Urinary bladder (tissue), 4 donors: ENCODE measurements around the gene MYRIP. TPM values are rescaled to one million over a fixed set of nuclear protein-coding genes. Genes with fewer than 3 reads are reported as not detected.
"Not testable (repeated sequence)": the region's sequence is repeated elsewhere in the genome, so short reads cannot be mapped to it uniquely, and the experiment has no call there.

ENCODE experiments used
- DNase-seq: peaks from one replicate; pipeline ENCODE4 v3.0.0-alpha.2; 2015; ENCODE audit errors: extremely low spot score
- H3K27ac ChIP-seq: one replicate; pipeline ENCODE4 v1.5.1; 2013; ENCODE audit warnings: low read depth, mild to moderate bottlenecking, moderate library complexity
- H3K36me3 ChIP-seq: one replicate; pipeline ENCODE4 v1.6.1; 2013; ENCODE audit warnings: mild to moderate bottlenecking, moderate library complexity; ENCODE audit not compliant: insufficient read depth
- H3K4me1 ChIP-seq: one replicate; pipeline ENCODE4 v1.6.1; 2013; ENCODE audit warnings: mild to moderate bottlenecking, moderate library complexity; ENCODE audit not compliant: insufficient read depth
- H3K4me3 ChIP-seq: one replicate; pipeline ENCODE4 v1.5.1; 2013; ENCODE audit warnings: low read depth, low read length
- WGBS: extraction: QIAGEN DNeasy Blood & Tissue Kit; methylation state at CpG from one replicate; pipeline ENCODE4 v1.1.7; 2013; 5-methylcytosine and 5-hydroxymethylcytosine counted together
- polyA plus RNA-seq: library from polyadenylated mRNA; stranded (reverse); fragments of 200-250 nt; gene quantifications from one replicate; pipeline ENCODE4 v1.2.3, GENCODE V29; 2013
- total RNA-seq: library from RNA; depleted of rRNA; stranded (reverse); fragments of >200 nt; gene quantifications from one replicate; pipeline ENCODE4 v1.2.3, GENCODE V29; 2014
- donor health status: healthy with polysubstance abuse.
- donor health status: healthy.

Gene MYRIP
- total and polyA plus RNA-seq, 2 donors, result 2.9 to 4.4 TPM

DNA sequence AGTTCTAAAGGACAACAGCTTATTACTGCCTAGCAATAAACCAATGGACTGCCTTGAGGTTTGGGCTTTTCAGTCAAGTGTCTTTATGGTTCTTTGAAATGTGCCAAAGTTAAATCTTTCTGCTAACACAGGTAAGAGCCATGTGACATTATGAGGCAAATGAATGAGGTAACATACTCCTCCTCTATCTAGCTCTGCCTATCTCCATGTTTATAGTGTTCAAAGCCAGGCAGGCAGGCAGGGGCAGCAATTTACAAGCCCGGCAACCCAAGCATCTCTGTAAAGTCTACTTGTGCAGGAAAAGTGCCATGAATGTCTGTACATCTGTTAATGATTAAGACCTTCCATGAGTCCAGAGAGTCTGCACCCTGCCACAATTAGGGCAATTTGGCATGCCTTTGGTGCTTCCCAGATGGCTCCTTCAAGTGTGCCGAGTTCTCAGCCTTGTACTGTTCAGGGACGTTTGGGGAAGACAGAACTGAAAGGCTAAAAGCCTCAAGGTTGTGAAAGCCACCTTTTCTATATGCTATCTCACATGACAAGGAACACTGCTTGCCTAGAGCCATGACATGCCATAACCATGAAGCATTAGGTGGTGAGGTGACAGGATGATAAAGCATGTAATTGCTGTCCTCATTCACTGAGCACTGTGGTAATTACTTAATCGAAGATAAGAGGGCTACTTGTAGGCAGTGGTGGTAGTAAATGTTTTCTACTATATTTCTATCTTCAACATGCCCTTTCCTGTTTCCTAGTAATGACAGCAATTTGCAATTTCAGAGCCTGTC, 458.7 kb downstream of the MYRIP start:
- H3K36me3 ChIP-seq, result no peaks in the 10 kb centered on the region
- no peak overlapping the region for H3K27ac ChIP-seq
- no peaks in the 10 kb centered on the region for H3K4me1 ChIP-seq
- 14% methylated on average over 4 of the region's 4 CpGs for WGBS
- DNase-seq, result no peak
- H3K4me3 ChIP-seq, result no peak overlapping the region

DNA sequence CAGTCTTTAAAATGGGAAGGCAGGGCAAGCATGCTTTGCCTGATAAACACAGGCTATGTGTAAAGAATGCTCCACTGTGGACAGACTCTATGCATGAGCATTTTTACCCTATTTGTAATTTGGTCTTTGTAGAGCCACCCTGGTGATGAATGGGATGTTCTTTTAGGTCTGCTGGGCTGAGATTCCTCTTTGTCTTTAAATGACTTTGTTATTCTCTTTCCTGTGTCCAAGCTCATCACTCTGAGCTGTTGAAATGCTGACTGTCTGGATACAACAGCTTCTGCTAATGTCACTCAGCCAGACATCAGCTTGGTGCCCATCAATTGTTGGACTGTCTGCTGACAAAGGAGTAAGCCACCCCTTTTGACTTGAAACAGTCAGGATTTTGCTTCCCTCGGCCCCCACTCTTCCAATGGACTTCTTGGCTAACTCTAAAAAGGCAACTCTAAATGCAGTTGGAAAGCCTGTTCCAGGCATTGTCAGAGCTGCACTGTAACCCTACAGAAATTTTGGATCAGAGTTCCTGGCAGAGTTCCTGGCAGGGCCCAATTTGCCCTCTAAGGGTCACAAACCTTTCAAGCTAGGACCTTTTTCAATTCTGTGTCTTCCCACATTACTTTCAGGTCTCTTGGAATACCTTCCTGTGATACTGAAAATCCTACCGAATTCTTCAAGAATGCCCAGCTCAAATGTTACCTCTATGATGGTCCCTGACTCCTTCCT, 459.6 kb downstream of the MYRIP start:
- no peak for DNase-seq
- Histone ChIP-seq H3K27ac (no peak overlapping the region), H3K4me1 (no peaks in the 10 kb centered on the region), H3K36me3 (no peaks in the 10 kb centered on the region), H3K4me3 (no peak overlapping the region)
- 82% methylated on average over 2 of the region's 2 CpGs for WGBS

DNA sequence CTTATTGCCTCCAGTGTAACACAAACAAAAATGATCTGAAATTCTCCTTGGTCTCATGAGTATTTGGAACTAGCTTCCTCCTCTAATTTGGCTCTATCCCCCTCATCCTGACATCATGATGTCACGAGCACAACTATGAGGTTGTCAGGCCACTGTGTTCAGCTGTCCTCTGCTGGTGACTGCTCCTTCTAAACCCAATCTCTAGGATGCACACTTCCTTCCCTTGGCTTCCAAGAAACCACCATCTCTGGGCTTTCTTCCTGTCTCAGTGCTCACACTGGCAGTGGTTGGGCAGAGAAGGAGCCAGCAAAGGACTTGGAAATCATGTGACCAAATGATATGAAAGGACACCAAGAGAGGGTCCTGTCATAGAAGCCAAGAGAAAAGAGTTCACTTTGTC, 469.4 kb downstream of the MYRIP start:
- H3K4me3 ChIP-seq, result no peak overlapping the region
- no peak overlapping the region for H3K27ac ChIP-seq
- WGBS, result 0% methylated on average over 1 of the region's 1 CpG
- no peak for DNase-seq
- no peaks in the 10 kb centered on the region for H3K36me3 ChIP-seq
- no peaks in the 10 kb centered on the region for H3K4me1 ChIP-seq

DNA sequence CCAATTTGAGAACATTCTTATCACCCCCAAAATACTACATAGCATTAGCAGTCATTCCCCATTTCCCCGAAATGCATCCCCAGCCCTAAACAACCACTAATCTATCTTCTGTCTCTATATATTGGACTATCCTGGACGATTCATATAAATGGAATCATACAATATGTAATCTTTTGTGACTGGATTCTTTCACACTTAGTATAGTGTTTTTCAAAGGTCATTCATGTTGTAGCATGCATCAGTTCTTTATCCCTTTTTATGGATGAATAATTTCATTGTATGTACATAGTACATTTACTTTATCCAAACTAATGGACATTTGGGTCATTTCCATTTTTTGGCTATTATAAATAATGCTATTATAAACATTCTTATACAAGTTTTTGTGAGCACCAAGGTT, 472.6 kb downstream of the MYRIP start:
- H3K36me3 ChIP-seq, result no peaks in the 10 kb centered on the region
- no peak overlapping the region for H3K27ac ChIP-seq
- H3K4me3 ChIP-seq, result no peak overlapping the region
- DNase-seq, result no peak
- 69% methylated on average over 2 of the region's 2 CpGs for WGBS
- H3K4me1 ChIP-seq, result no peaks in the 10 kb centered on the region

DNA sequence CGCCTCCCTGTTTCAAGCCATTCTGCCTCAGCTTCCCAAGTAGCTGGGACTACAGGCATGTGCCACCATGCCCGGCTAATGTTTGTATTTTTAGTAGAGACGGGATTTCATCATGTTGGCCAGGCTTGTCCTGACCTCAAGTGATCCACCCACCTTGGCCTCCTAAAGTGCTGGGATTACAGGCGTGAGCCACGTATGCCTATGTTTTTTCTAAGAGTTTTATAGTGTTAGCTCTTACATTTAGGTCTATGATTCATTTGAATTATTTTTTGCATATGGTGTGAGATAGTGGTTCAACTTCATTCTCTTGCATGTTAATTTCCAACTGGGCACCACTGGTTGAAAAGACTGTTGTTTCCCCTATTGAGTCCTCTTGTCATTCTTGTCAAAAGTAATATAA, 473.6 kb downstream of the MYRIP start:
- not testable (repeated sequence) for H3K27ac ChIP-seq, H3K4me3 ChIP-seq, H3K4me1 ChIP-seq, H3K36me3 ChIP-seq, DNase-seq
- WGBS, result 97% methylated on average over 5 of the region's 5 CpGs

DNA sequence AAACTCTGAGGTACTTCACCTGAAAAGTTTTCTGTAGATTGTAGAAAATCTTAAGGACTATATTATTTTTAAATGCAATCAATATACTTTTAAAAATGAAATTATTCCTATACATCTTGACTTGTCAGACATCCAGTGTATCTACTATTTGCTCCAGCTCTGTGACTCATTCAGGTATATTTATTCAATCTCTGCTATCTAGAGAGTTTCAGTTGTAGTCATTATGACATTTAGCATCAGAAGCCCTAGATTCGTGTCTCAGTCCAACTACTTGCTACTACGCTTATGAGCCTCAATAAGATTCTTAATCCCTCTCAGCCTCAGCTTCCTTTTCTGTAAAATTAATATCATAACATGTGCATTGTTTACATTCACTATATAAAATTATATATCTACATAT, 477.8 kb downstream of the MYRIP start:
- Histone ChIP-seq H3K36me3 (no peaks in the 10 kb centered on the region), H3K4me3 (no peak overlapping the region), H3K27ac (no peak overlapping the region), H3K4me1 (no peaks in the 10 kb centered on the region)
- DNase-seq, result no peak
- 76% methylated on average over 2 of the region's 2 CpGs for WGBS

DNA sequence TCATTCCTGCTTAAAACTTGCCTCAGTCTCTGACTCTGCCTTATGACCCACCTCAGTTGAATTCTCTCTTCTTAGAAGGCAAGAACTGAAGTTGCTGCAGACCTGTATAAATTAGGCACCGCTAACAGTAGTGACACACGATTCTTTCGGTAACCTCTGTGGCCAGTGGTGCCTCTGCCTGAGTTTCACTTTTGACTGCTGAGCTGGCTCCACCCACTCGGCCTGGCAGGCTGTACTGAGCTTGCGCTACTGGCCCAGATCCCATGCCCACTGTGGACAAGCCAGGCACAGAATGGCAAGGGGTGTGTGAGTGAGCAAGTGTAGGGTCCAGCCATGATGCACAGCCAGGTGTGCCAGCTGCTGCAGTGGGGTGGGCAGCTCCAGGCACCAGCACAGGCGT, 481.0 kb downstream of the MYRIP start:
- Histone ChIP-seq H3K4me3 (no peak overlapping the region), H3K36me3 (no peaks in the 10 kb centered on the region), H3K27ac (no peak overlapping the region), H3K4me1 (no peaks in the 10 kb centered on the region)
- WGBS, result 96% methylated on average over 6 of the region's 6 CpGs
- DNase-seq, result no peak

DNA sequence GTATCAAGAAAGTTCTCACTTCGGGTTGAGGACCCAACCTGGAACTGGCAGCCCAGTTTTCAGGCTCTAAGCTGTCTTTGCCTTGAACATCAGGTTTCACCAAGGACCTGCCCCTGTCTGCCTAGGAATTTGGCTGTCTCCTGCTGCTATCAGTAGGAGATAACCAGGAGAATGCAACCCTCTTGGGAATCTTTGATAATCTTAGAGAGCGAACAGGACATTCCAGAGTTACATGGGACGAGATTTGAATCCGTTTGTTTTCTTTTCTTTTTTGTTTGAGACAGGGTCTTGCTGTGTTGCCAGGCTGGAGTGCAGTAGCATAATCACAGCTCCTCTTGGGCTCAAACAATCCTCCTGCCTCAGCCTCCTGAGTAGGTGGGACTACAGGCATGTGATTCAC, 482.1 kb downstream of the MYRIP start:
- Histone ChIP-seq H3K36me3 (no peaks in the 10 kb centered on the region), H3K27ac (no peak overlapping the region), H3K4me1 (no peaks in the 10 kb centered on the region), H3K4me3 (no peak overlapping the region)
- no peak for DNase-seq
- WGBS, result 70% methylated on average over 4 of the region's 4 CpGs

DNA sequence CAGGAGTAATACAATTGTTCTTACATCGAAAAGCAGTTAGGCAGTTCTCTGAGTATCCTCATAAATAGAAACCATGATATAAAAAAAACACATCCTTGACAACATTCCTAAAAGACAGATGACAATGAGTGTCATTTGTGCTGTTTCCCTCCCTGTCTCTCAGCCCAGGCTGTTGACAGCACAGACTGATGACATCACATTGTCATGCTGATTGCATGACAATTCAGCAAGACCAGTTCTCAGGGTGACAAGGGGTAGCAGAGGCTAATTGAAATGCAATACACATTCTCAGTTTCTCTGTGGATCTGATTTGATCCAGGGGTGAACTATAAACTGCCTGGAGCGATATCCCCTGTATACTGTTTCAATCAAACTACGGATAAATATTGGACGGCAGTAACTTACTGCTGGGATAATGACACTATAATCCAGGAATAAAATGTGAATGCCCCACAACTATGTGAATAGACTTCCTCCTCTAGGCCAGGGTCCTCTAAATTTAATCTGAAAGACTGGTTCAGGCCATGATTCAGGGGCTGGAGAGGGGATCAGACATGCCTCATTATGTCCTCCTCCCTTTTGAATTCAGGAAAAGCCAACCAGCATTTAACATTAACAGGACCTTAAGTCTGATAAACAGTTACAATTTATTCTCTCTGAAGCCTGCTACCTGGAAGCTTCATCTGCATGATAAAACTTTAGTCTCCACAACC, 483.4 kb downstream of the MYRIP start:
- Histone ChIP-seq H3K27ac (no peak overlapping the region), H3K36me3 (no peaks in the 10 kb centered on the region), H3K4me3 (no peak overlapping the region), H3K4me1 (no peaks in the 10 kb centered on the region)
- no peak for DNase-seq
- 60% methylated on average over 4 of the region's 4 CpGs for WGBS

DNA sequence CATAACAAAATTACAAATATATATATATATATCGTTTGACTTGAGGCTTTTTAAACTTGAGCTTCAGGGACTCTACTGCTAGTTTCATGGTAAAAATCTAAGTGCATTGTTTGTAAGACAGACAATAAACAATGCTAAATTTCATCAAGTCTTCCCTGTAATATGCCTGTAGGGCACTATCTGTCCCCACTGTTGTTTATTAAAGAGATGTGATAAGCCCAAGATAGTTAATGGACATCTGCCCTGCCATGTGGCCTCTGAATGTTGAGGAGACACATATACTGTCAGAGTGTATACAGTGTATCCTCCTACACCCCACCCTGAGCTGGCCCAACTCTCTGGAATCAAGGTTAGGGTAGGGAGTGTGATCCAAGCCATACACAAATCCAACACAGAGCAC, 485.0 kb downstream of the MYRIP start:
- 89% methylated on average over 1 of the region's 1 CpG for WGBS
- no peak for DNase-seq

DNA sequence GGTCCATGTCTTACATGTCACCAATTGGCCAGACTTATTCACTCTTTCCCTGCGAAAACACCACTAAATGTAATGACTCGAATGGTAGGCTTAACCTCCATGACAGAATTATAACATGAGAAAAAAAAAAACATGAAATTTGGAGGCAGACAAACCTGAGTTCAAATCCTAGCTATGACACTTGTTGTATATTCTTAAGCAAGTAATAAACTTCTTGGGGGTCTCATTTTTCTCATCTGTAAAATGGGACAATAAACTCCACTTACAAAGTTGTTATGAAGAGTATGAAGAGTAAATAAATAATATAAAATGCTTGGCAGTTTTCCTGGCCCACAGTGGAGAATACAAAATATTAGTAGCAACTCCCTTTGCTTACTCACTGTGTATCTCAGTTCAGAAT, 488.7 kb downstream of the MYRIP start:
- no peaks in the 10 kb centered on the region for H3K36me3 ChIP-seq
- H3K4me1 ChIP-seq, result no peaks in the 10 kb centered on the region
- no peak for DNase-seq
- H3K4me3 ChIP-seq, result no peak overlapping the region
- no peak overlapping the region for H3K27ac ChIP-seq
- WGBS, result 97% methylated on average over 2 of the region's 2 CpGs

More for the DNA sequence above, 485.0 kb downstream of the MYRIP start:
- H3K4me1 ChIP-seq, result no peaks in the 10 kb centered on the region
- no peak overlapping the region for H3K4me3 ChIP-seq
- H3K27ac ChIP-seq, result no peak overlapping the region
- no peaks in the 10 kb centered on the region for H3K36me3 ChIP-seq

DNA sequence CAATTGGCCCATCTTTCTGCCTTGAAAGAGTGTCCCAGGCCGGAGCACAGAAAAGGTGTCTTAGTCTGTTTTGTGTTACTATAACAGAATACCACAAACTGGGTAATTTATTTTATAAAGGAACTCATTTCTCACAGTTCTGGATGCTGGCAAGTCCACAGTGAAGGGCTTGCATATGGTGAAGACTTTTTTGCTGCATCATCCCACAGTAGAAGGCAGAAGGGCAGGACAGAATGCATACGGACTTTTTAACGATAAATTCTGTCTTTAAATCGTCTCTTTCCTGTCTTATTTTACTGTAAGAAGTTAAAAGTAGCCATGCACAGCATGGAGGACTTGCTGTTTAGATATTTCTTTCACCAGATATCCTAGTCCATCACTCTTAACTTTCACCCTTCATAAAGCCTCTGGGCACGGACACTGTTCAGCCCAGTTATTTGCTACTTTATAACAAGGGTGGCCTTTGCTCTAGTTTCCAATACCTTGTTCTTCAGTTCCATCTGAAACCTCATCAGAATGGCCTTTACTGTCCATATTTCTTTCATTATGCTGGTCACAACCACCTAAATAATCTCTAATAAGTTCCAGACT, 489.8 kb downstream of the MYRIP start:
- H3K4me1 ChIP-seq, result no peaks in the 10 kb centered on the region
- H3K4me3 ChIP-seq, result no peak overlapping the region
- no peaks in the 10 kb centered on the region for H3K36me3 ChIP-seq
- DNase-seq, result no peak
- H3K27ac ChIP-seq, result no peak overlapping the region
- WGBS, result 85% methylated on average over 5 of the region's 5 CpGs

DNA sequence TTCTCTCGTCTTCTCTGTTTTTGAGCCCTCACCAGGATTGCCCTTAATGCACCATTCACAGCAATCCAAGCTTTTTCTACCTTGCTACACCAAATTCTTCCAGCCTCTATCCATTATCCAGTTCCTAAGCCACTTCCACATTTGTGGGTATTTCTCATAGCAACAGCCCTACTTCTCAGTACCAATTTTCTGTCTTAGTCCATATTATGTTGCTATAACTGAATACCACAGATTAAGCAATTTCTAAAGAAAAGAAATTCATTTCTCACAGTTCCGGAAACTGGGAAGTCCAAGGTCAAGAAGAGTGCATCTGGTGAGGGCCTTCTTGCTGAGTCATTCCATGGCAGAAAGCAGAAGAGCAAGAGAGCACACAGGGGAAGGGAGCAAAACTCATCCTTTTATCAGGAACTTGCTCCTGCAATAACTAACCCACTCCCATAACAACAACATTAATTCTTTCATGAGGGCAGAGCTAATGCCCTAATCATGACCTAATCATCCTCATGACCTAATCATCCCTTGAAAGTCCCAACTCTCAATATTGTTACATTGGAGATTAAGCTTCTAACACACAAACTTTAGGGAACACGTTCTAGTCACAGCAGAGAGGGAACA, 490.4 kb downstream of the MYRIP start:
- DNase-seq, result no peak
- H3K27ac ChIP-seq, result no peak overlapping the region
- 78% methylated on average over 3 of the region's 3 CpGs for WGBS
- H3K4me1 ChIP-seq, result no peaks in the 10 kb centered on the region
- no peaks in the 10 kb centered on the region for H3K36me3 ChIP-seq
- no peak overlapping the region for H3K4me3 ChIP-seq
